Stomach (tissue), 9 donors: ENCODE measurements around the gene SULT2B1. TPM values are rescaled to one million over a fixed set of nuclear protein-coding genes. Genes with fewer than 3 reads are reported as not detected.

ENCODE experiments used
- DNase-seq, 2 donors: peaks; one replicate each; pipeline versions ENCODE4 v3.0.0 to v3.0.0-alpha.2; 2013 to 2019
- H3K27ac ChIP-seq, 5 donors: fragments of 200-600 bp in 4 of 5; sonication (generic) in 4 of 5; one replicate each; pipeline ENCODE4 v1.5.1; 2013 to 2019; ENCODE audit warnings: mild to moderate bottlenecking in 1 of 5, moderate library complexity in 1 of 5
- H3K27me3 ChIP-seq, 3 donors: fragments of 200-600 bp; sonication (generic); one replicate each; pipeline ENCODE4 v1.5.1; 2017 to 2019; ENCODE audit warnings: mixed run types in 1 of 3
- H3K36me3 ChIP-seq, 4 donors: fragments of 200-600 bp; sonication (generic); 1 replicate in 3 of 4; 2 replicates in 1 of 4; pipeline ENCODE4 v1.5.1; 2016 to 2019
- H3K4me1 ChIP-seq, 4 donors: fragments of 200-600 bp; sonication (generic); one replicate each; pipeline ENCODE4 v1.5.1; 2016 to 2019
- H3K4me3 ChIP-seq, 4 donors: fragments of 200-600 bp; sonication (generic) in 3 of 4; one replicate each; pipeline ENCODE4 v1.5.1; 2016 to 2019; ENCODE audit warnings: mild to moderate bottlenecking in 1 of 4
- H3K9me3 ChIP-seq, 4 donors: fragments of 200-600 bp; sonication (generic); one replicate each; pipeline ENCODE4 v1.5.1; 2016 to 2019
- CTCF ChIP-seq, 7 experiments: fragments of 450-650 bp in 4 of 7; fragments of 200-600 bp in 3 of 7; sonication (generic) in 3 of 7; IDR thresholded peaks; one replicate each; pipeline ENCODE4 v1.5.1; 2016 to 2019; ENCODE audit warnings: antibody characterized with exemption in 7 of 7, control low read depth in 2 of 7, mild to moderate bottlenecking in 1 of 7
- EP300 ChIP-seq: sonication (generic); formaldehyde crosslinking; IDR thresholded peaks from one replicate; pipeline ENCODE4 v1.6.1; 2017; ENCODE audit warnings: antibody characterized with exemption
- POLR2A ChIP-seq, 4 donors: fragments of 450-650 bp; IDR thresholded peaks; one replicate each; pipeline ENCODE4 v1.6.1; 2016; ENCODE audit warnings: antibody characterized with exemption in 4 of 4, control low read depth in 2 of 4, mild to moderate bottlenecking in 1 of 4, moderate library complexity in 1 of 4
- POLR2AphosphoS5 ChIP-seq, 3 donors: sonication (generic); formaldehyde crosslinking; IDR thresholded peaks; one replicate each; pipeline ENCODE4 v1.6.1; 2016; ENCODE audit warnings: antibody characterized with exemption in 3 of 3
- WGBS, 5 donors: extraction: QIAGEN DNeasy Blood & Tissue Kit in 3 of 5; methylation state at CpG; one replicate each; pipeline versions ENCODE4 v1.1.5 to v1.1.7; 2013 to 2018; 5-methylcytosine and 5-hydroxymethylcytosine counted together
- intact Hi-C: fragments of 100-400 bp; cut with DNase I; formaldehyde crosslinking; loops from one replicate; pipeline ENCODE4 v1.15.1; 2023; ENCODE audit warnings: low total_unique reads
- polyA plus RNA-seq, 3 donors: library from polyadenylated mRNA; stranded (reverse); fragments of 200-250 nt; gene quantifications; one replicate each; pipeline ENCODE4 v1.2.3, GENCODE V29; 2013
- total RNA-seq, 5 donors: library from RNA; depleted of rRNA; stranded (reverse); fragments of >200 nt; gene quantifications; one replicate each; pipeline versions ENCODE4 v1.1.0 to v1.2.3, GENCODE V29; 2014 to 2016
- donor health status: healthy with polysubstance abuse.
- donor health status: Bipolar disorder and iron deficiency.
- donor health status: healthy.

Gene SULT2B1
- total and polyA plus RNA-seq, 8 donors: 2.0 to 46.8 (median 3.1) TPM; not detected in 3

DNA sequence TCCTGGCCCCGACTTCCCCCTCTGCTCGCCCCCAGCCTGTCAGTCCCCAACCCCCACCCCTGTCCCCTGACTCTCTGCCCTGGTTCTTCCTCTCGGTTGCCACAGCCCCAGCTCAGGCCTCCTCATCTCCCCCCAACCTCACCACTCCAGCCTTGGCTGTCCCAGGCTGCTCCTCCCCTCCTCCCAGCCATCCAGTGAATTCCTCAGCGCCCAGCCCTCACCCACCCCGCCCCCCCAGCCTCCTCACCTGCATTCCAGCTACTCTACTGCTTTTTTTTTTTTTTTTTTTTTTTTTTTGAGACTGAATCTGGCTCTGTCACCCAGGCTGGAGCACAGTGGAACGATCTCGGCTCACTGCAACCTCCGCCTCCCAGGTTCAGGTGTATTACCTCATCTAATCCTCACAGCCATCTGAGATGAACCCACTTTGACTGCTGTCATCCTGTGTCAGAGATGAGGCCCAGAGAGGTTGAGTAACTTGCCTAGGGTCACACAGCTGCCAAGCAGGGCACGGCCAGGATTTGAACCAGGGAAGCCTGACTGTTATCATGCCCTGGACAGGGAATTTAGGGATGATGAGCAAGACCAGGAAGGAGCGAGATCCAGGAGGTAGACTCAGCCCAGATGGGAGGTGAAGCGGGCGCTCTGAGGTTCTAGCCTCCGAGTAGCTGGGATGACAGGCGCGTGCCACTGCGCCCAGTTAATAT is 2.6 kb downstream of the SULT2B1 start:
- Histone ChIP-seq H3K4me1 (peaks cover 5 to 41% (median 25%) of the 10 kb centered on the region in 4 donors), H3K9me3 (no peaks in the 10 kb centered on the region), H3K27ac (no peak overlapping the region), H3K36me3 (no peaks in the 10 kb centered on the region), H3K4me3 (no peak overlapping the region), H3K27me3 (peaks cover 0 to 48% (median 0%) of the 10 kb centered on the region in 3 donors)
- DNase-seq: peak in 1 of 2 donors; percentile 70
- WGBS, 5 donors: 63 to 77% (median 68%) methylated on average over 14 to 16 of the region's 16 CpGs
- intact Hi-C loops: no loop called here
- TF ChIP-seq POLR2AphosphoS5 (IDR thresholded peaks at IDR 0.05) (no peak), EP300 (no peak), CTCF (IDR thresholded peaks at IDR 0.05) (no peak), POLR2A (IDR thresholded peaks at IDR 0.05) (no peak)

DNA sequence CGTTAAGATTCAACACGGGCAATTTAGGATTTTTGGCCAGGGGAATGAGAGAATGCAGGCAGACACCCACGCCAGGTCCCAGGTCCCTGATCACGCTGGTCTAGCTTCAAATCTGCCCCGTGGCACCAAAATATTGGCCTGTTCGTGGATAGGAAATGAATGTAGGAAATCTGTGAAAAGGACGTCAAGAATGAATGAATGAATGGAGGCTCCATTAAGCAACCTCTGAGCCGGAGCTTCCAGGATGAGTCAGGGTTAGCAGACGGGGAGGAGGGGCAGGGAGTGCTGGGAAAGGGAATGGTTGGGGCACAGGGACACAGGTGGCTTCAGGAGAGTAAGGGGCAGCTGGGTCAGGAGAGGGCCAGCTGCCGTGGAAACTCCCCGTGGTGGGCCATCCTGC is 4.2 kb downstream of the SULT2B1 start:
- TF ChIP-seq EP300: no peak
- TF ChIP-seq POLR2A (IDR thresholded peaks at IDR 0.05): no peak
- no peak for TF ChIP-seq POLR2AphosphoS5 (IDR thresholded peaks at IDR 0.05)
- peak in 1 of 2 donors; percentile 45 for DNase-seq
- Histone ChIP-seq H3K36me3 (no peaks in the 10 kb centered on the region), H3K4me1 (peaks cover 5 to 41% (median 25%) of the 10 kb centered on the region in 4 donors), H3K27ac (no peak overlapping the region), H3K4me3 (no peak overlapping the region), H3K27me3 (peaks cover 0 to 36% (median 0%) of the 10 kb centered on the region in 3 donors), H3K9me3 (no peaks in the 10 kb centered on the region)
- 56 to 73% (median 67%) methylated on average over 11 of the region's 11 CpGs for WGBS, 5 donors
- intact Hi-C loops: no loop called here

DNA sequence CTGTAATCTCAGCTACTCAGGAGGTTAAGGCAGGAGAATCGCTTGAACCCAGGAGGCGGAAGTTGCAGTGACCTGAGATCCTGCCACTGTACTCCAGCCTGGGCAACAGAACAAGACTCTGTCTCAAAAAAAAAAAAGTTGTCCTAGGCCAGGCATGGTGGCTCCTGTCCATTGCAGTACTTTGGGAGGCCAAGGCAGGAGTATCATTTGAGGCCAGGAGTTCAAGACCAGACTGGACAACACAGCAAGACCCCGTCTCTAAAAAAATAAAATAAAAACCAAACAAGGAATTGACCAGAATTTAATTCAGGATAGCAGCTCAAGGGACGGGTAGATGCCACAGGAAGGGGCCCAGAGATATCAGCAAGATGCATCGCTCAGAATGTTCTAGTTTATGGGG is 4.9 kb downstream of the SULT2B1 start:
- Histone ChIP-seq H3K9me3 (no peaks in the 10 kb centered on the region), H3K4me3 (no peak overlapping the region), H3K4me1 (peaks cover 5 to 35% (median 20%) of the 10 kb centered on the region in 4 donors), H3K36me3 (no peaks in the 10 kb centered on the region), H3K27me3 (peaks cover 0 to 34% (median 0%) of the 10 kb centered on the region in 3 donors), H3K27ac (no peak overlapping the region)
- intact Hi-C loops: no loop called here
- TF ChIP-seq CTCF (IDR thresholded peaks at IDR 0.05) (no peak), EP300 (no peak), POLR2A (IDR thresholded peaks at IDR 0.05) (no peak), POLR2AphosphoS5 (IDR thresholded peaks at IDR 0.05) (no peak)
- DNase-seq: no peak
- WGBS, 5 donors: 87 to 94% (median 93%) methylated on average over 5 of the region's 5 CpGs

- TF ChIP-seq CTCF (IDR thresholded peaks at IDR 0.05) (no peak), POLR2AphosphoS5 (IDR thresholded peaks at IDR 0.05) (peak in 1 of 3 donors; percentile 32)
- H3K27me3 ChIP-seq: peaks cover 0 to 27% (median 0%) of the 10 kb centered on the region in 3 donors
- peak overlapping the region in 1 of 5 donors; percentile 19 for H3K27ac ChIP-seq
- intact Hi-C loops: no loop called here
- H3K9me3 ChIP-seq: no peaks in the 10 kb centered on the region
- H3K4me3 ChIP-seq: peak overlapping the region in 1 of 4 donors; percentile 6
- WGBS, 5 donors: 10 to 23% (median 11%) methylated on average over 18 to 27 of the region's 27 CpGs
- H3K4me1 ChIP-seq: peaks cover 5 to 30% (median 18%) of the 10 kb centered on the region in 4 donors
- DNase-seq: peak; percentile 80 to 90
- no peaks in the 10 kb centered on the region for H3K36me3 ChIP-seq
Measured at GRCh38 chr19:48558018-48558684, 6.2 kb downstream of the SULT2B1 start.
